HL-60/S4 treated with retinoic acid at 250 ng/mL for 4 days and 3 days (cell line): ENCODE results near the gene IFT43.

Source experiments
- in situ Hi-C: fragments of 300-500 bp; cut with MboI; formaldehyde crosslinking; loops from 2 replicates; pipeline ENCODE4 v1.7.0; 2022; ENCODE audit warnings: low sequenced_read_pairs

Gene IFT43

GRCh38 chr14:76131071-76131965 is 145.8 kb downstream of the IFT43 start:
- in situ Hi-C loops = no loop called here

- in situ Hi-C loops = no loop called here
Observed at GRCh38 chr14:76133103-76133502, 147.5 kb downstream of the IFT43 start.
